HG03280 (cell line): ENCODE results near the gene TOX4.

Source experiments
- ATAC-seq: cut with Tn5 transposase; IDR thresholded peaks from one replicate; pipeline ENCODE4 v1.9.1; 2021; ENCODE audit warnings: mild to moderate bottlenecking, moderate library complexity; ENCODE audit not compliant: unreplicated experiment

TOX4 gene

DNA sequence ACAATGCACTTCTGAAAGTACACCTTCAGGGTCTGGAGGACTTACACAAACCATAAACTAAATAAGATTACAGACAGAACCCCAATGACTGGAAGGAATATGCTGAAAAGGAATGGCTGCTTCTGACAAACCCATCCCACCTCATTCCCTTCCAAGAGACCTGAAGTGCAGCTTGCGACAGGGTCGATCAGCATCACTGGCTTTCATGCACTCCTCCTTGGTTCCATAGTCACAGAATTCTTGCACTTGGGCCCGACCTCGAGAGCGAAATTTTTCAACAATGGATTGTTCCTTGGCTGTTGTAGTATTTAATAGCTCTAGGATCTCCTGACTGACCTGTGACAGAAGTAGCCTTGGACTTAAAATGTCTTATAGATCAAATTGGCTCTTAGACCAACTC lies 24.6 kb downstream of the TOX4 start:
- ATAC-seq: no peak

DNA sequence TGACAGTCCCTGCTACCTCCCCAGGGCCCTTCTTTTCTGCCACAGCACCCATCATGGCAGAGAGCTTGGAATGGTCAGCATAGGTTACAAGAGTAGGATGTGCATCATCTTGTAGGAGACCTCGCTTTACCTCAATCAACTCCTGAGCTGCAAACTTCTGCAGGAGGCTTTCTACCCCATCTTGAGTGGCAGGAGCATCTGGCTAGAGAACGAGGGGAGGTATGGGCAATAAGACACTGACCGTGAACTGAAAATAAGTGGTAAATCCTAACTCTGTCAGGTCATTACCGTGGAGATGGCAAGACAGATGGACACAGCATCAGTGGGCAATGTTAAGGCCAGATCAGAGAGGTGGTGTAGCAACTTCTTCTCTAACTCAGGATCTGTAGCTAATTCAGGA lies 26.4 kb downstream of the TOX4 start:
- ATAC-seq: no peak

DNA sequence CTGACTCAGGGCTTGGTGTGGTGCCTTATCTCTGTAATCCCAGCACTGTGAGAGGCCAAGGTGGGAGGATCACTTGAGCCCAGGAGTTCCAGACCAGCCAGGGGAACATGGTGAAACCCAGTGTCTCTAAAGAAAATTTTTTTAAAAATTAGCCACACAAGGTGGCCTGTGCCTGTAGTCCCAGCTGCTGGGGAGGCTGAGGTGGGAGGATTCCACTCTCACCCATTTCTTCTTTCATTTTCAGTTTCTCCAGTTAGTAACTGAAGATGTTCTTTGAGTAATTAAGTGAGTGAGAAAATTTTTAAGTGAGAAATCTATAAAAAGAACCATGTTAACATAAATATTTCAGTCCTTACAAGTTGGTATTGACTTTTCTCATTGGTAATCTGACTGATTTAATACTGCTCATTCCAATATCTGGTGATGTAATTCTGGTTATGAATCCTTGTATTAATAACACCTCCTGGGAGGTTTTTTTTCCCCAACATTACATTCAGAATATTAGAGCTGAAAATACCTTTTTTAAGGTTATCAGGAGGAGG lies 28.1 kb downstream of the TOX4 start:
- no peak for ATAC-seq

DNA sequence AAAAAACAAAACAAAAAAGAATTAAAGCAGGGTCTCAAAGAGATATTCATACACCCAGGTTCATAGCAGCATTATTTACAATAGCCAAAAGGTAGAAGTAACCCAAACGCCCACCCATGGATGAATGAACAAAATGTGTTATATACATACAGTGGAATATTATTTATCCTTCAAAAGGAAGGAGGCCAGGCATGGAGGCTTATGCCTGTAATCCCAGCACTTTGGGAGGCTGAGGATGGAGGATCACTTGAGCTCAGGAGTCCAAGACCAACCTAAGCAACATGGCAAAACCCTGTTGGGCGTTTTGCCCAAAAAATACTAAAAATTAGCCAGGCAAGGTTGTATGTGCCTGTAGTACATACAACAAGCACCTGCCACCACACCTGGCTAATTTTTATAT lies 29.6 kb downstream of the TOX4 start:
- no peak for ATAC-seq

DNA sequence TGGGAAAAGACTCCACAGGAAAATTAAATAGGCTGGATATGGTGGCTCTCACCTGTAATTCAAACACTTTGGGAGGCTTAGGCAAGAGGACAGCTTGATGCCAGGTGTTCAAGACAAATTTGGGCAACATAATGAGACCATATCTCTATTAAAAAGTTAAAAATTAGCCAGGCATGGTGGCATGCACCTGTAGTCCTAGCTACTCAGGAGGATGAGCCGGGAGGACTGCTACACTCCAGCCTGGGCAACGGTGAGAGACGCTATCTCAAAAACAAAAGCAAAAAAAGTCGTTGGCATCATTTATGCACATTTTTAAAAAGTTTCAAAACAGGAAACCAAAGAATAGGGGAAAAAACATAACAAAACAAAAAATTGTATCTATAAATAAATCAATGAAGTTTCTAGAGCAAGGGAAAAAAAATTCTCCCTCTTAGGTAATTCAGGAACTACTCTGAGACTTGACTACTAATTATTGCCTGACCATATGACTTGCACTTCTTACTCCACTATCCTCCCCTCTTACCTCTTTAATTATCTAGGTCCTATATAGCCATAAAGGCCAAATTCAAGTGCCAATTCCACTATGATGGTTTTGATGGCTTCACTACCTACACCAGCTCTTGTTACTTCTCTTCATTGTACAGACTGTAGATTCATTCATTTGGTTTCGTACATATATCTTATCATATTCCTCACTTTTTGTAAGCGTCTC lies 32.6 kb downstream of the TOX4 start:
- no peak for ATAC-seq

DNA sequence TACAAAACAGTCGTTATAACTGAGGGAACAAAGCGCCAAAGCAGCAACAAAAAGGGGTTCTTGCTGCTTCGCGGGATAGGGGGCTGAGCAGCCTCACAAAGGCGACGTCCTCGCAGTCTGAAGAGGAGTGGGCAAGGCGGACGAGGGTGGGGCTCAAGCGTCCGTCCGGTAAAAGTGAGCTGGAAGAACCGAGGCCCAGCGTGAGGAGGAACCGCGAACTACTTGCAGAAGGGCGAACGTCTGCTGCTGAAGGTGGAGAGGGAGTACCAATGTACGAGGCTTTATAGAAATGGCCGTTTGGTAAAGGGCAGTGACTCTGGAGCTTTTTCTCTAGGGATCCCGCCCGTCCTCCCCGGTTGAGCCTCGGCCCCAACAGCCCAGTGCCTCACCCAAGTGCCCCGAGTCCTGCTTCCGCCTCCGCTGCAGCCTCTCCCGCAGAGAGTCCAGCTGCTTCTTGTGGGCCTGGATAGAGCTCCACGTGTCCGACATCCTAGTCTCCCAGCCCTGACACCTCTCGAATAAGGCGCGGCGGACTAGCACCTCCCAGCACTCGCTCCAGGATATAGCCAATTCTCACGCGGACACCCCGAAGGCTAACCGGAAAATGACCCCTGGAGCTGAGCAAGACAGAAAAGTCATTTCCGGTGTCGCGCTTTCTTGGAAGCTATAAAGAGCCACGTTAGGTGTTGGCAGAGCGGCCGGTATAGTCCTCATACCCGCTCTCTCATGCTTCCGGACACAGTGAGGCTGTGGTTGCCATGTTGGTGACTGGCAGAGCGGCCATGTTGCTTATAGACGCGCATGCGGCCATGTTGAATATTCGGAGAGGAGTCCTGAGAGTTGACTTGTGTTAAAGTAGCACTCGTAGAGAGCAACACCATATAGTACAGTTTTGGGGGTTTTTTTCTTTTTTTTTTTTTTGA lies 34.0 kb downstream of the TOX4 start, which contains the start of gene METTL3:
Gene METTL3 (minus strand): TSS at position 606 of the 923 bp plus-strand sequence. CDS start 117 bp downstream, at position 489.
- peak; percentile 97 for ATAC-seq

DNA sequence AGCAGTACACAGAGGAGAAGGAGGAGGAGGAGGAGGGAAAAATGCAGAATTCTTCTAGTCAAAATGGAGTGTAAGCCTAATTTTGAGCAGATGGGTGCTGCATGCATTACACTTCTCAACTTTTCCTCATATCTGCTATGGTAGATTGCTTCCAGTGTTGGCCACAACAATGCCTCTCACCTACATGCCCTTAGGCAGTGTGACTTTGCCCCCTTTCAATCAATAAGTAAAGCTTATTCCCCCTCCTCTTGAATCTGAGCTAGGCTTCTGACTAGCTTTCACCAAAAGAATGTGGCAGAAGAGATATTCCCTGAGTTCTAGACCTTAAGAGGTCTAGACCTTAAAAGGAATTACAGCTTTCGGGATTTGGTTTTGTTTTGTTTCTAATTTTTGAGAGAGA lies 37.3 kb downstream of the TOX4 start:
- ATAC-seq: no peak

DNA sequence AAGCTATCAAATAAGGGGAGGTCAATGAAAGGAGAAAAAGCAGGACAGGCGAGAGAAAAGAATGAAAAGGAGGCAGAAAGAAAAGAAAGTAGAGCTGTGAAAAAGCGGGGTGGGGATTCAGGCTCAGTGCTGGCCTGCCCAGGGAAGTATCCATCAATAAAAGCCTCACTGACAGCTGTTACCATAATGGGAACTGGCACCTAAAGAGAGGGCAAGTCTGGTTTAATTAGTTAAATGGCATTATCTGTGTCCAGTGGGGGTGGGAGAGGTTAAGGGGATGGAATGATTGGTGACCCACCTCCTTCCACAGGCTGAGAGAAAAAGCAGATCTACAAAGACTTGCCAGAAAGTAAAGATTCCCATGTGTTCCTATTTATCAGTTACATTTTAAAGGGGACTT lies 41.7 kb downstream of the TOX4 start:
- ATAC-seq: no peak

DNA sequence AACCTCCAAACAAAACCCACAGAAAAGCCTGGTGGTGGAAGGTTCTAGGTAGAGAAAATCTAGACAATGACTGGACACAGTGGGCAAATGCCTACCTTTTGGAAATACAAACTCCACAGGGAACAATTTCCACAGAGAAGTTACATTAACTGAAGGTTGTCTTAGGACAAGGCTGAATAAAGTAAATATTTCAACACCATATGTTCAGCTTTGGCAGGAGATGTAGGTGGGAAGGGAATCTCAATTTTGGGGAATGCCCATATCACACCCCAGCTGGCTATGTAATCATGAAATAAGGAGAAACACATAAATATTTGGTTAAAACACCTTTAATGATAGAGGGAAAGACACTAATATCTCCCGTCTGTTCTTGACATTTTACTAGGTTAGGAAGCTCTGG lies 43.8 kb downstream of the TOX4 start:
- no peak for ATAC-seq

DNA sequence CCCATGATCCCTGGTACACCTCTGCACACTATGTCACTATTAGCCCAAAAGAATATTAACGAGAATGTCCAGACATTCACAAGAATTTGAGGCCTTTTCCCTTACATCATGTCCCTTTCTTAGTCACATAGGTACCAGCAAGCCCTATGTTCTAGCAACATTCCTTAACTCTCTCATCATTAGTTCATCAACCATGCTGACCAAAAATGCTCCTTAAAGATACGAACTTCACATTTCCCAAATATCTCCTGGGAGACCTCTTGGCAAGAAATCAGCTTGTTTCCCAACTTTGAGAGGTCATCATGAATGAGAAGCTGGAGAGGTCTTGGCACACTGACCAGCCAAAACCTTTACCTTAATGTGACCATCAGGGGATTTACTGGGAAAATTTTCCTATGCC lies 44.5 kb downstream of the TOX4 start:
- ATAC-seq: no peak

DNA sequence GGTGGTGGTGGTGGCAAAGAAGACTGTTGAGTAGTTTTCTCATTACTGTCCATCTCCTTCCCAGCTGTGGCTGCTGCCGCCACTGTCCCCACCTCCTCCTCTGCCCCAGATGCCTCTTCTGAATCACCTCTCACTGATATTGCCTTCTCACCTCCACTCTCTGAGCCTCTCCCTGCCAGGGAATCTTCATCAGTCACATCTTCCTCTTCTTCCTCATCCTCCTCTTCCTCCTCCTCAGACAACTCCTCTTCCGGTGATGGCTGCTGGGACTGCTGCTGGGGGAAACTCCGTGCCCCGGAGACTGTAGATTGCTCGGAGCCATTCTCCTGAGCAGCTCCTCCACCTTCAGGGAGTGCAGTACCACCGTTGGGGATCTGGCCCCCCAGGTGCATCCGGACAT lies 46.2 kb downstream of the TOX4 start:
- no peak for ATAC-seq

DNA sequence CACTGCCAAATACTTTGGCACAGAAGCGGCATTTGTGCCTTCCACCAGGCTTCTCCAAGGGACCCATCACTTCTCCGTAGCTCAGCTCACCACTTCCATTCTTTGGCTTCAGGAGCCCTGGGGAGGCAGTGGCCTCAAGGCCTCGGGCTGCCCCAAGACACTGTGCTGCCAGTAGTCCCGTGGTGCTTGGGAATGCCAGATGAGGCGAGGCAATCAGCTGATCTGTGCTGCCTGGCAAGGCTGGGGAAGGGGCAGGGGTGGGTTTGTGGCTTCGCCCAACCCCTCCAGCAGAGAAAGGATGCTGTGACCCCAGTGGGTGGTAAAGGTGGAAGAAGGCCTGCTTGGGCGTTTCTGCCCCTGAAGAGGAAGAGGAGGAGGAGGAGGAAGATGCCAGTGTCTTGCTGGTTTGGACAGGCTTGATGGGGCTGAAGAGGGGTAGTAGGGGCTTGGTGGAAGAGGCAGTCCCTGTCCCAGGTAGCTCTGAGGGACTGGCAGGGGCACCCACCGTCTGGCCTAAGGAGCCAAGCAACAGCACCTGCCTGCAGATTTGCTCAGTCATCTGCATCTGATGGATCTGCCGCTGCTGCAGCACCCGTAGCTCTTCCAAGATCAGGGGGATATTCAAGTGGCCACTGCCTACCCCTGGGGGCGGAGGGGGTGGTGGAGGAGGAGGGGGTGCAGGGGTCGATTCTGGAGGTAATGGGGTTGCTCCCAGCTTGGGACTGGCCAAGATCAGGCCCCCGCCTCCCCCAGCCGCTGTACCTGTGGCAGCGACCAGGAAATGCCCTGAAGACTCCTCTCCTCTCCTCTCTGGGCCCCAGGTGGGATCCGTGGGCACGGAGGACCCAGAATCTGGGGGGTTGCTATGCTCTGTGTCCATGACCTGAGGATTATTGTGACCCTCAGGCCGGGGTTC lies 47.8 kb downstream of the TOX4 start:
- ATAC-seq: no peak

DNA sequence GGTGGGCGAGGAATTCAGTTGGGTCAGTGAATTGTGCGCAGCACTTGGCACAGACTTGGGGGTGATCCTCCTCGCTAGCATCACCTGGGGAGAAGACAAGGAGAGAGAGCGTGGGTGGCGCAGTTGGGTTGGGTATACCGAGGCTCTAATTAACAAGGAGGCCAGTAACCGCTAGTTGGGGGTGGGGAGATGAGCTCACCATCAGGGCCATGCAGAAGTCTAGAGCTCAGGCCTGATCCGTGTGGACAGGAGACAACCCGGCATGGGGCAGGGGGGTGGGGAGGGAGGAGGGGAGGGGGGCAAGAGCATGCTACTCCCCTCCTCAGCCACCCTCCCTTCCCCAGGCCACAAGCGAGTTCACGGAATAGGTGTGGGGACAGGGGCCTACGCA lies 48.6 kb downstream of the TOX4 start:
- no peak for ATAC-seq

DNA sequence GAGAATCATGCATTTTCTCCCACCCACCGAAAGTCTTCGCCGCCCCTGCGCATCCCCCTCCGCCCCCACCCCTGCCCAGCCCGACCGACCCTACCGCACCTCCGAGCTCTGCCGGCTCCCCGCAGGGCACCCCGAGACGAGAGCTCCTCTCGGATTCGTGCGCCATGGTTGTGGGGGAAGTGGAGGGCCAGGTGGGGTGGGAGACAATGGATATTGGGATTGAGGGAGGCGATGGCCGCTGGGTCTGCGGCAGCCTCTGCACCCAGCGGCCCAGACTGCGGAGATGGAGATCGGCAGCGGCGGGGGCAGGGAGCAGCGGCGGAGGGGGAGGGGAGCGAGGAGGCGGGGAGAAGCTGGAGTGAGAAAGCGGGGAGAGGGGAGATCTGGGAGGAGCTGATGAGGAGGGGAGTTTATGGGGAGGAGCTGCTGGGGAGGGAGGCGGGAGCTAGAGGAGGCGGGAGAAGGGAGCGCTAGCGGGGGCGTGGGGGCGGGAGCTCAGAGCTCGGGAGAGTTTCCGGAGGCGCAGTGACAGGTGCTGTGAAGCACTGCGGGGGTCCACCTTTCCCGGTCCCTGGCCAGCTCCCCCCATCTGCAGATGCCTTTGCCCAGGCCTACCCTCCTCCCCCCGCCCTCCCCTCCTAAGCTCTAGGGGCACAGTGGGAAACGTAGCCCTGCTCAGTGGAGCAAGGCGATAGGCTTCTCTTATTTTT lies 49.1 kb downstream of the TOX4 start, which contains the start of gene SALL2:
Gene SALL2 (minus strand): TSS at position 385 of the 710 bp plus-strand sequence. CDS start 219 bp downstream, at position 166.
- ATAC-seq: no peak

DNA sequence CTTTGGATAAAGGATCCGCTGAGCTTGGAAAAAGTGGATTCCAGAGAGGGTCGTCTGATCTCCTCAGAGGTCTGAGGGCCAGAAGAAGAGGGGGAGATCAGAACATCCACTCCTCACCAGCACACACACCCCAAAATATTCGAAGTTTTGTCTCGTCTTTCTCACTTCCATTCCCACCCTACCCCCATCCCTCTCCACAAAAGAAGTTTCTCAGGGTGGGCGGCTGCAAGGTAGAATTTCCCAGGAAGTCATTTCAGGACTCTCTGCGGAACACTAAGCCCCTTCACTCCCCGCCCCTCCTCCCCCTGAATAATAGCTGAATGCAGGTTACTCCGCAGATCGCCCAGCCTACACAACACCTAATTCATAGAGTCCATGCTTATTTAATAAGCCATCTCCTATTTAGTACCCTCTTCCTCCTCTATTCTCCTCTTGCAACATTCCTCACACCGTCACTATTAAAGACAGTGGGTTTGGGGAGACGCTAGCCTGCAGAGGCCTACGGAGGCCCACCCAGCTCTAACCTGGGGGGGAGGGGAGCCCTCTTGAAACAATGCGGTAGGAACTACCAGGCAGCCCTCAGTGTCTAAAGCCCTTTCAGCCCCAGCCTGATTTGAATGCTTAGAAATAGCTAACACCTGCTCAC lies 49.8 kb downstream of the TOX4 start:
- no peak for ATAC-seq

DNA sequence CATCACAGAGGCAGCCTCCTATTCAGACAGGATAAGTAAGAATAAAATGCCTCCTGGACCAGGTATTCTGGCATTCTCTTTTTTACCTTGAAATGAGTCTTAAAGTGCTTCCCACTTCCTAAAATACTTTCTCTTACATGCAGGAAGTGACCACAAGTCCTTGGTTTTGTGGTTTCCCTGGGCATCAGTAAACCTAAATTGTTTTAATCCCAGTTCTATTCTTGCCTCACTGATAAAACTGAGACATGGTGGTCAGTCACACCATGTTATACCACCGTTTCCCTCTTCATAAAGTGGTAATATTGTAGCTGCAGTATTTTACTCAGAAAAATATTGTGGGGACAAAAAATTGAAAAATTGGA lies 50.3 kb downstream of the TOX4 start:
- ATAC-seq: no peak

DNA sequence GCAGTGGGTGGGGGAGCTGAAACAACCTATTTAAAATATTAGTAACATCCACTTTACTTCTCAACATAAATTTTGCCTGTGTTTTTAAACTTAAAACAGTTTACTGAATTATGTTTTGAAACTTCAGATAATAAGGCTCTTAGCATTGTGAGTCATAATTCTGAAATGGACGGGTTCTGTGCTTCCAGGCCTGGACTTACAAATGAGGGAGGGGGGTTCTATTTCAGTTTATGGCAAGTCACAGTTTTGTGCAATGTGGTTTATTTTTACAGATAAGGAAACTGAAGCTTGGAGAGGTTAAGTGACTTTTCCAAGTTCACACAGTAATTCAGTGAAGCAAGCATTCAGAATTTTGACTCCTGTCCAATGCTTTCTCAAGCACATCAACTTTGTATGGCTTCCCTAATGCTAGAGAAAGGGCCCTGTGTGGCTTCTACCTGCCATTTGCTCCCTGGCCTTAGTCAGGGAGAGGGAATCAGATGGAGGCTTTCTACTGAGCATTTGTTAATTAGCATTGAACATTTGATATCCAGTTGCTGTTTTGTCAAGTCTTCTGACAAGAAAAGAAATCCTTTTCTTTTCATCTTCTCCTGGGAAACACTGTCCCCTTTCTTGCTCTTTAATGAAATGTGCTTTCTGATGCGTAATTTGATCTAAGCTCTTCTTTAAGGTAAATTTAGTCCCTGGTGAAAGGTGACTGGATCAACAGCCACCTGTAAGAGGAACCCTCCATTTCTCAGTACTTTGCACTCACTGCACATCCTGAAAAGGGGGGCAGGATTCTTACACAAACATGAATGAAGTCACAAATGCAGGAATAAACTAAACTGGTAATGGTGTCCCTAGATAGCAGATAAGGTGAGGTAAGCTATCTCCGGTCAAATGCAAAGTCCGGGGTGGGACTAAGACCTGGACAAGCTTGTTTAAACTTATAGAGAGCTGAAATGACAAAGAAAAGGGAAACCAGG lies 51.7 kb downstream of the TOX4 start:
- no peak for ATAC-seq

DNA sequence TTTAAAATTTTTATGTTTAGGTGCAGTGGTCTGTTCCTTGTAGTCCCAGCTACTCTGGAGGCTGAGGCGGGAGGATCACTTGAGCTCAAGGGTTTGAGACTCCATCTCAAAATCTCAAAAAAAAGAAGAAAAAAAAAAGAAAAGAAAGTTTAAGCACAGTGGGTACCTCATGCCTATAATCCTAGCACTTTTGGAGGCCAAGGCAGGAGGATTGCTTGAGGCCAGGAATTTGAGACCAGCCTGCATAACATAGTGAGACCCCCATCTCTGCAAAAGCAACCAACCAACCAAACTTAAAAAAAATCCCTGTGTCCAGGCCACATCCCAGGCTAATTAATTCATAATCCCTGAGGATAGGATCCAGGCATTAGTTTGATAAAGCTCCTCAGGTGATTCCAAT lies 52.5 kb downstream of the TOX4 start:
- ATAC-seq: no peak

DNA sequence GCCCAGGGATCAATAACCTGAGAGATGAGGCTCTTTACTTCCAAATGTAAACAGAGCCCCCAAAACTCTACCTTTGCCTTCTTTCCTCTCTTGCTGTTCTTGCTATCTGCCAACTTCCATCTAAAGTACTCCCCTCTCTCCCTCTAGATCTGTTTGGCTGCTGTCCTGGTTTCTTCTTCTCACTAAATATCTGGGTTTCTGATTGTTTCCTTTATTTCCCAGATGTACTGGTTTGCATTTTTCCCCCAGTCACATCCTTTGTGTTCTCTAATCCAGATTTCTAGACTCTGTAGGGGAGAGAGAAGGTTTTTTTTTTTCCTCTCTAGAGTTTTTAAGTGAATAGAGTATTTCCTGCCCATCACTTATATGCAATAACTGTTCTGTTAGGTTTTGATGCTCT lies 56.3 kb downstream of the TOX4 start:
- ATAC-seq: no peak
